IPS-NIHi7 (cell line): ENCODE measurements around the gene KNSTRN.

Source experiments
- DNase-seq: peaks from one replicate; pipeline ENCODE4 v3.0.0; 2012; ENCODE audit warnings: mixed read lengths; ENCODE audit errors: extremely low spot score

The KNSTRN gene

DNA sequence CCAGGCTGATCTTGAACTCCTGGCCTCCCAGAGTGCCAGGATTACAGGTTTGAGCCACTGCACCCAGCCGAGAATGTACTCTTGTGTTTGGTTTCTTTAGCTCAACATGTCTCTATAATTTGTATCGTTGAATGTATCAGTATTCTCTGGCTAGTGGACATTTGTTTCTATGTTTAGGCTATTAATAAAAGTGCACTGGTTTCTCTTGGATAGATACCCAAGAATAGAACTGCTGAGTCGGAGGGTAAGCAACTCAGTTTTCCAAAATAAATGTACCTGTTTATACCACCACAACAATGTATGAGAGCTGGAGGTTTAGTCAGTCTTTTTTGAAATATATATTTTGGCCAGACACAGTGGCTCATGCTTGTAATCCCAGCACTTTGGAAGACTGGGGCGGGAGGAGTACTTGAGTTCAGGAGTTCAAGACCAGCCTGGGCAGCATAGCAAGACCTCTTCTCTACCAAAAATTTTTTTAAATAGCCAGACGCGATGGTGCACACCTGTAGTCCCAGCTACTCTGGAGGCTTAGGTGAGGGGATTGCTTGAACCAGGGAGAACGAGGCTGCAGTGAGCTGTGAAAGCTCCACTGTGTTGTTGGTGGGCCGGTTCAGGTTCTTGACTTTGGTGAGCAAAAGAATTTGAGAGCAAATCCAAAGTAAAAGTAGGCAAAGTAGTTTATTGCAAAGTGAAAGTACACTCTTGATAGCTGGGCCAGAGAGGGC is 15.3 kb downstream of the KNSTRN start:
- no peak for DNase-seq

DNA sequence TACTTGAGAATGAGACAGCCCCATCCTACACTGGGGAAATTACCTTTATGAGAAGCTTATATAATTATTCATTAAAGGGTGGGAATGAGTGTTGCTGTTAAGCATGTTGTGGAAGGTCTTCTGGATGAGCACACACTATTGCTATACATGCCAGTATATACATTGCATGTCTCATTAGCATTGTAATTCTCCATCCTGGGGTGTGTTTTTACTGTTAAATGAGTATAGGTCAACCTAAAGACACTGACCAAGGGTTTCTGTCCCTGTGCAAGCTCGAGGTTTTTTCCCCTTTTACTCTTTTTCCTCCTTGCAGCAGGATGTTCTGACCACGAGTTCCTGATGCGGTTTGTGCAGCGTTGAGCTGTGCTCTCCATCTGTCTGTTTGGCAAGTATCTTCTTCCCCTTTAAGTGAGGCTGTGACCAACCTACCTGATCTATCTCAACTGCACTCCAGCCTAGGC is 15.9 kb downstream of the KNSTRN start:
- DNase-seq, result no peak

DNA sequence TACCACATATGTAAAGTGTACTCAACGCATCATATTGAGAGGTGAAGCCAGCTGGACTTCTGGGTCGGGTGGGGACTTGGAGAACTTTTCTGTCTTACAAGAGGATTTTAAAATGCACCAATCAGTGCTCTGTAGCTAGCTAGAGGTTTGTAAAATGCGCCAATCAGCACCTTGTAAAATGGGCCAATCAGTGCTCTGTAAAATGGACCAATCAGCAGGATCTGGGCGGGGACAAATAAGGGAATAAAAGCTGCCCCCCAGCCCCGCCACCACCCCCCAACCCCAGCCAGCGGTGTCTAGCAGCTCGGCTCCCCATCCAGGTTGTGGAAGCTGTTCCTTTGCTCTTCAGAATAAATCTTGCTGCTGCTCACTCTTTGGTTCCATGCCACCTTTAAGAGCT is 16.8 kb downstream of the KNSTRN start:
- DNase-seq, result no peak

DNA sequence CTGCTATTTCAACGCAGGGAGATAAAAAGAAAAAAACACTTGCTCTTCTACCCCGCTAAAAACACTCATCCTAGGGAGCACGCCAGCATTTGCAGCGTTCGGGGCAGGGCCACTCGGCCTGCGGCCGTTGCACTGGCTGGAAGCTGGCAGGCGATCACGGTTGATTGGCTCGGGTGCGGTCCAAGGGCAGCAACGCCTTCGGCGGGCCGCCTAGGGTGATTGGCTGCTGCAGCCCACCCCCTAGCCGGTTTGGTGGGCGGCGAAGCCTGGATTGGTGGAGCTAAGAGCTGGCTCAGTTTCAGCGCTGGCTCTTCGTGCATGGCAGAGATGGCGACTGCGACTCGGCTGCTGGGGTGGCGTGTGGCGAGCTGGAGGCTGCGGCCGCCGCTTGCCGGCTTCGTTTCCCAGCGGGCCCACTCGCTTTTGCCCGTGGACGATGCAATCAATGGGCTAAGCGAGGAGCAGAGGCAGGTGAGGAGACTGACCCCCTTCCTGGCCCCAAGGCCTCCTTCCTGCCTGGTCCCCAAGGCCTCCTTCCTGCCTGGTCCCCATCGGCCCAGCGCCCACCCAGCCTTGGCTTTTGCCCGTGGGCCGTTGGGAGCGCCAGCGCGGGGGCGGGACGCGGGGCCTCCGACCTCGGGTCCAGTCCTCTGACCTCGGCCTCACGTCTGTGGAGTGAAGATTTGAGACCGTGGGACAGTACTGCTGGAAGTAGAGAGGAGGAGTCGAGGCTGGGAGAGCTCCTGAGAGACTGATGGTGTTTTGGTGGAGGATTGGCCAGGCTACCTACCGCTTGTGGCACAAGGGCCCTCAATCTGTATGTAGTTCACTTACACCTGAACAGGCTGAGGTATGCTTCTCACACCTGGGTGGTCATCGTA is 23.2 kb downstream of the KNSTRN start, which contains the start of gene IVD:
Gene IVD, plus strand, starts transcription at position 295 of the 881 bp plus-strand sequence. Its CDS starts 33 bp downstream, at position 328.
- peak; percentile 100 for DNase-seq

DNA sequence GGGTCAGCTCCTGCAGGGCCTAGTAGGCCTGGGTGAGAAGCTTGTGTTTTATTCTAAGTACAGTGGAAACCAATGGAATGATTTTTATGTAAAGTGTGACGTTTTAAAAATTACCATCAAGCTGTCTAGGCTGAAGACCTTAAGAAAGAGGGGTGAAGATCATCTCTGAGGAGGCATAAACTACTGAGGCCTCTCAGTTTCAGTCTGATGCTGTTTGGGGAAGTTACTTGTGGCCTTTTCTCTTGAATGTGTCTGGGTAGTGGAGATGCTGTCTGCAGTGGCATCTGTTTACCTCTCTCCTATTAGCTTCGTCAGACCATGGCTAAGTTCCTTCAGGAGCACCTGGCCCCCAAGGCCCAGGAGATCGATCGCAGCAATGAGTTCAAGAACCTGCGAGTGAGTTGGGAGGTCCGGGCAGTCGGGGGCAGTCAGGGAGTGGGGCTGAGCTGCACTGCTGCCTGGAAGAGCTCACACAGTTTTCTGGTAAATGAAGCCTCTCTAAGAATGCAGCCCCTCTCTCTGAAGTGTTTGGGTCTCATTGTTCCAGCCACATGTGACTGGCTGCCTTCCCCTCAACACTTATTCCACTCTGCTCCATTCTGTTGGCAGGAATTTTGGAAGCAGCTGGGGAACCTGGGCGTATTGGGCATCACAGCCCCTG is 24.9 kb downstream of the KNSTRN start:
- DNase-seq, result no peak

DNA sequence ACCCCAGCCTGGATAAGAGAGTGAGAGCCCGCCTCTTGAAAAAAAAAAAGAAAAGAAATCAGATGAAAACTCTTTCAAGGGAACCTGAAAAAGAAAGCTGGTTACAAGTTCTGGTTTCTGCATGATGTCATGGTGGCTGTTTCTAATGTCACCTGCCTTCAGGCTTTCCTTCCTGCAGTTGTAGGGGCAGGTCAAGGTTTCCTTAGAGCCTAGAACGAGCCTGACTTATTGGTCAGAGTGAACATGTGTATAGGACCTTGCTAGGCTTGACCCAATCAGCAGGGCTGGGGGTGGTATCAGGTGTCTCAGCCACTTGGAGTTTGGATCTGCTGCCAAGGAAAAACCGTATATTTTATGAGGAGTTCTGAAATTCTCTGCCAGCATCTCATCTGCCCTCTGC is 26.8 kb downstream of the KNSTRN start:
- DNase-seq, result no peak

DNA sequence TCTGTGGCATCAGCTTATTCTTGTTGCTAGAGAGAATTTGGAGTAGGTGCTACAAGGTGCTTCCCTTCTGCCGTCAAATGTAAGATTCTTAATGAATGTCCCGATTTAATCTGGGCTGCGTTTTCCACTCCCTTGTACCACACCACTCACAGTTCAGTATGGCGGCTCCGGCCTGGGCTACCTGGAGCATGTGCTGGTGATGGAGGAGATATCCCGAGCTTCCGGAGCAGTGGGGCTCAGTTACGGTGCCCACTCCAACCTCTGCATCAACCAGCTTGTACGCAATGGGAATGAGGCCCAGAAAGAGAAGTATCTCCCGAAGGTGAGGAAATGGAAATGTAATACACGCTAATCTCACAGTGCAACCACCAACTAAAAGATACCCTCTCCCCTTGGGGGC is 28.0 kb downstream of the KNSTRN start:
- no peak for DNase-seq

DNA sequence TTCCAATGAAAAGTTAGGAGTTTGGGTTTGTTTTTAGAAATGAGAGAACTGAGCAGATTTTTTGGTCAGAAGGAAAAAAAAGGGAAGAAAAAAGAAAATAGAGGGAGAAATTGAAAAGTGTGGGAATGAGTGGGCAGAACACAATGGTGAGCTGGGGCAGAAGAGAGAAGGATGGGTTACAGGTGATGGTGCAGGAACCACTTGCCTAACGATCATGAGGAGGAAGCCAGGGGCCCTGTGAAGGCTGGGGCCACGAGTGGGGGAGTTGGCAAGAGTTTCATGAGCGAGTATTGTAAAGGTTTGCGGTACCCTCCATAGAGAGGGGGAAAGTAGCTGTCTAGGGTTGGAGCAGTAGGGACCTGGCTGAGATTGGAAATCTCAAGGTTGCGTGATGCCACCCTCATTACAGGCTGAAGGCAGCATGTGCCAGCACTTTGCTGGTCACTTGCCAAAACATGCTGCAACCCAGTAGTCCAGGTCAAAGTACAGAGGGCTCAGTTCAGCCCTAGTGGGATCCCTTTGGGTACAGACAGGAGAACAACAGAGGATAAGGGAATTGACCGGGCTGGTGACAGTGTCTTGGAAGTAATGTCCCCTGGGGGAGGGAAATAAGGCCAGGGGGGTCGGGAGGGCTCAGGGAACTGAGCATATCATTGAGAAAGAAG is 29.7 kb downstream of the KNSTRN start:
- DNase-seq, result no peak

DNA sequence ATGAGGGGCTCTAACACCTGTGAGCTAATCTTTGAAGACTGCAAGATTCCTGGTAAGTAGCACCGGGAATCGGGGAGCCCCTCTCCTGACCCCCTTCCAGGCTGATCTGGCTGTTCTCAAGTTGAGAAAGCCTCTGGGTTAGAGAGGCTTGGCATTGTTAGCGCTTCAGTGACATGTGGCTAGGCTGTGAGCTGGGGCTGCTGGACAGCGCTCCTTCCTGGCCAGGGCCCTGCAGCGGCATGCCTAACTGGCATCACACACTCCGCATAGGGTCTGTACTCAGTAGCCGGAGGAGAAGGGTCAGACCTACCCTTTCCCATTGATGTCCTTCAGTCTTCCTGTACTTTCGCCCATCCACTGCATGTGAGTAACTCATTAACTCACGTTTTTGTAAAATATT is 30.5 kb downstream of the KNSTRN start:
- DNase-seq, result no peak

DNA sequence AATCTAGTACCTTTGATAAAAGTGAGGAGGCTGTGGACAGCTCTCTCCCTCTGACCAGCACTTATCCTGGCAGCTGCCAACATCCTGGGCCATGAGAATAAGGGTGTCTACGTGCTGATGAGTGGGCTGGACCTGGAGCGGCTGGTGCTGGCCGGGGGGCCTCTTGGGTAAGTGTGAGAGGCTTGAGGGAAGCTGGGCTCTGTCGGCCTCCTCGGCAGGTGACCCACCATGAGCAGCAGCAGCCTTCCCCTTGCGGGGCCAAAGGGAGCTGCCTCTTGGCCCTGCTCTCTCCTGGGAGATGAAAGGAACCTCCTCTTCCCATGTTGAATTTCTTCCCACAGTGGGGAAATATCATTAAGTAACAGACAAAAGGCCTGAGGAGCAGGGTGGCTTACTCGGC is 32.3 kb downstream of the KNSTRN start:
- no peak for DNase-seq

DNA sequence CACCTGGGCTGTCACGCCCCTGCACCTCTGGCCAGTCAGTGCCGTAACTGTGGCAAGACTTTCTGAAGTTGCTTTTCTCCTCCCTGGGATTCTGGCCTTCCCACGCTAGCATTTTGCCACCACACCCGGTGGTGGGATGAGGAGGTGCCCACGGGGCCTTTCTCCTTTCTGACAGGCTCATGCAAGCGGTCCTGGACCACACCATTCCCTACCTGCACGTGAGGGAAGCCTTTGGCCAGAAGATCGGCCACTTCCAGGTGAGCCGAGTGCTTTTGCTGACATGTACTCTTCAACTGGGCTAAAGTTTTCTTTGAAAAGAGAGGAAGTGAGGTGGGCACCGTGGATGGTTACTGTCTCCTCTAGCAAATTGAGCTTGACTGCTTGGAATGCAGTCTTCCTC is 32.7 kb downstream of the KNSTRN start:
- DNase-seq, result no peak

DNA sequence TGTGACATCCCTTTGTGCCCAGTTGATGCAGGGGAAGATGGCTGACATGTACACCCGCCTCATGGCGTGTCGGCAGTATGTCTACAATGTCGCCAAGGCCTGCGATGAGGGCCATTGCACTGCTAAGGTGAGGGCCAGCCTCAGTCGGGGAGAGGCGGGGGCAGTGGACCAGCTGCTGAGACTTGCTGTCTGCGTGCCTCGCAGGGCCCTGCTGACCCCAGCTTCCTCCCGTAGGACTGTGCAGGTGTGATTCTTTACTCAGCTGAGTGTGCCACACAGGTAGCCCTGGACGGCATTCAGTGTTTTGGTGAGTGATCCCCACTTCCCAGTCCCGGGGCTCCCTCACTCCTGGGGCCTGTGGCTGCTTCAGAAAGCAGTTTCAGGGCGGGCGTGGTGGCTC is 33.5 kb downstream of the KNSTRN start:
- DNase-seq, result no peak

DNA sequence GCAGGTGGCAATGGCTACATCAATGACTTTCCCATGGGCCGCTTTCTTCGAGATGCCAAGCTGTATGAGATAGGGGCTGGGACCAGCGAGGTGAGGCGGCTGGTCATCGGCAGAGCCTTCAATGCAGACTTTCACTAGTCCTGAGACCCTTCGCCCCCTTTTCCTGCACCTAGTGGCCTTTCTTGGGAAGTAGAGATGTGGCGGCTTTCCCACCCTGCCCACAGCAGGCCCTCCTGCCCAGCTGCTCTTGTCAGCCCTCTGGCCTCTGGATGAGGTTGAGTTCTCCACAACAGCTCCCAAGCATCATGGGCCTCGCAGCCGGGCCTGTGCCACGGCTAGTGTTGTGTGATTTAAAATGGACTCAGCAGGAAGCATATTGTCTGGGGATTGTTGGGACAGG is 35.6 kb downstream of the KNSTRN start:
- no peak for DNase-seq

DNA sequence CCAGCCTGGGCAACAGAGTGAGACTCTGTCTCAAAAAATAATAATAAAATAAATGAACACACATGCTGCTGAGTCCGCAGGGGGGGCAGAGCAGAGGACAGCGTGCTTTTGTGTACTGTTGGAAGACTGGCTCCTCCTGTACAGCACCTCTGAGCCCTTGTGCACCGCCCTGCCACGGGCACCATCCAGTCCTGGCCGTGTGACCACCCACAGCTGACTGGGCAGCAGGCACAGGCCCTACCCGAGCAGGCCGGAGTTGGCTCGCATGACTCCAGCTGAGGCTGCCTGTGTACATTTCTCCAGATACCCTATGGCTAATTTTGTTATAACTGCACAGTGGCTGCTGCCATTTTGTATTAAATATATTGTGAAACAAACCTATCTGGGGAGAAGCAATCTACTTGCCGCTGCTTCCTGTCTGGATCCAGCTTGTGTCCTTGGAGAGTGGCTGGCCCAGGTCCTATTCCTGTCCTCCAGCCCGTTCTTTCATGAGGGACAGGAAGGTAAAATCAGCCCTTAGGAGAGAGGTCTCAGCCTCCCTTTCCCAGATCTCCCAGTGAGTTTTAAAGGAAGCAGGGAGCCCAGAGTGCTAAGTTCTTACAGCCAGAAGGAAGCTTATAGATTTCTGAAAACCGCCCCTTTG is 37.7 kb downstream of the KNSTRN start:
- no peak for DNase-seq

DNA sequence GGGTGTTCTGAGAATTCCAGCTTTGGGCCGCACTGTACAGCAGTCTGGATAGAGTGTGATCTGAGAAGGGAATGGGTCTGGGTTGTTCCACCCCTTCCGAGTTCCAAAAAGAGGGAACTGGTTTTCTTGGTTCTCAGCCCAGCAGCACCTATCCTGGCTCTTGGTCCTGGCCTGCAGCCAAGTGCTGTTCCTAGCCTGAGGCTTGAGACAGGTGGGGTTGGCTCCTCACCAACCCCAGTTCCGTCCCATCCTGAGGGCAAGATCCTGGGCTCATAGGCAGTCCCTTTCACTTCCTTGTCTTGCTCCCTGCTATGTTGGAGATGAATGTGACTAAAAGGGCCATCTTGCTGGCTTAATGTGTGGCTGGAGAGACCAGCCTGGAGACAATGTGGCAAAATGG is 38.3 kb downstream of the KNSTRN start:
- no peak for DNase-seq

DNA sequence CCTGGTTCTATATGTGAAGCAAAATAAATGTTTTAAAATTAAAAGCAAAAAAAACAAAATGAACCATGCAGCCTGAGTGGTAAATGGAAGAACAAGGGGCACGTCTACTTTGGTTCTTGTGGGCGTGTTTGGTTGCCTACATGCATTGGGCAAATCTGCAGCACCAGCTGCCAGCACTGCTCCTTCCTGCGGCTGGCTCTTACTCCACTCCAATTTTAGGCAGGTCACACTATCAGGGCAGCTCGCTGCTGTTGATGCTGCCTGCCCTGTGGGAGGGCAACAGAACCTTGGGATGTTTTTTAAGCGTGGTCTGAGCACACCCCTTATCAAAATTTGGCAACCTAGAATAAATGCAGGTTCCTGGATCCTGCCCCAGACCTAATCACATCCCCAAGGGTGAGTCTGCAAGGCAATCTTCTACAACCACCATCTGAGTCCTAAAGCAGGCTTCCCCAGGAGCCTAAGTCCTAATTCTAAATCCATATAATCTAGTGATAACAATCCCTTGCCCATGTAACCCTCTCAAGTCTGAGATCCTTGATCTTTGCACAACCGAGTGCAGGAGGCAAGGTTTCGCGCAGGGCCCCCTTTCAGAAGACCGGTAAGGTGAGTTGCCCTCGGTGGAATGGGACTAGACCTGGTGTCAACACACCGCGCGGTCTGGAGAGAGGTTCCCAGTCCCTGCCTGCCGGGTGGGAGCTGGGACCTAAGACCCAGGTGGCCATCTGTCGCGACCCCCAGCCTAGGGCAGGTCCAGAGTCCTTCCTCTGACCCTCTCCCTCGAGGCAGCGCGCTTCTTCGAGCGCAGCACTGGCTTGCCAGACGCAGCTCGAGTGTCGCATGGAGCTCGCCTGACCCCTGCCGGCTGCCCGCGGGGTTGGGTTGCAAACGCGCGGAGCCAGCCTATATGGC is 39.0 kb downstream of the KNSTRN start:
- DNase-seq, result peak; percentile 91

DNA sequence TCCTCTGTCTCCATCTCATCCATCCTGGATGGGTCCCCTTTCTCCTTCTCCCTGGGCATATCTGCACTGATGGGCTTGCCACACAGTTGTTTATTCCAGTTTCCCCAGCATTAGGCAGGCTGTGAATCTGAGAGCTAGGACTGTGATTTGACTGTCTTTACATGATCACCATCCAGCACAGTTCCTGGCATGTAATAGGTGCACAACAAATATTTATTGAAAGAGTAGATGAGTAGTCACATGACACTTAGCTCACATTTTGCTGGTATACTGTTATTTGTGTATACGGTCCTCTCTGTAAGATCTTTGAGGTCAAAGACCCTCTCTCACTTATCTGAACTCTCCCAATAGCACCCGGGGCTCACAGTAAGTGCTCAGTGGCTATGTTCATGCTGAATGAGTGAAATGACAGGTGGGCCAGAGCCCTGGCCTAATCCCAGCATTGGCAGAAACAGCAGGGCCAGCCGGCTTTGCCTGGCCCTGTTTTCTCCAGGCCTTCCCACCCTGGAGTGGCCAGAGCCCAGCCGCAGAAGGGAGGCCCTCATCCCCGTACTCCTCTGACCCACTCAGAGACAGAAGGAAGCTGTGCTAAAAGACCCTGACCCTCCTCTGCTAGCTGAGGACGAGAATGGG is 42.1 kb downstream of the KNSTRN start:
- no peak for DNase-seq

DNA sequence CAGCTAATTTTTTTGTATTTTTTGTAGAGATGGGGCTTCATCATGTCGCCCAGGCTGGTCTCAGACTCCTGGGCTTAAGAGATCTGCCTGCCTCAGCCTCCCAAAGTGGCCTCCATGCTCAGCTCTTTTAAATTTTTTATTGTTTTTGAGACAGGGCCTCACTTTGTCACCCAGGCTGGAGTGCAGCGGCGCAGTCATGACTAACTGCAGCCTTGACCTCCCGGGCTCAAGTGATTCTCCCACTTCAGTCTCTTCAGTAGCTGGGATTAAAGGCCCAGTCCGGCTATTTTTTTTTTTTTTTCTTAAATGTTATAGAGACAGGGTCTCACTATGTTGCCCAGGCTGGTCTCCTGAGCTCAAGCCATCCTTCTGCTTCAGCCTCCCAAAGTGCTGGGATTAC is 43.2 kb downstream of the KNSTRN start:
- no peak for DNase-seq

DNA sequence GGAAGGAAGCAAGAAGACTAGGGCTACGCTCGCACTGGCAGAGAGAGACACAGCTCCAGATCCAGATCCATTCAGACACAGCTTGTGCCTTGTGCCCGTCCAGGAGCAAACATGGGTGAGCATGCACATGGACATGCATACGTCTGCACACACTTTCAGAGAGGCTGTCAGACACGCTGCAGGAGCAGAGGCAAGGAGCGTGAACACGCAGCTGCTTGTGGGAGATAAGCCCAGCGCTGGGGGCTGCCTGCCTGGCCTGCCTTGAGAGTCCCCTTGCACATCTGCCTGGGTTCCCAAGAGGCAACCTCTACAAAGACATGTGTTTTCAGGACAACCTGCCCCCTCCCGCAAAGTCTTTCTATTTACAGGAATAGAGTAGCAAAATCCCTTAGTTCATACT is 44.7 kb downstream of the KNSTRN start:
- no peak for DNase-seq

DNA sequence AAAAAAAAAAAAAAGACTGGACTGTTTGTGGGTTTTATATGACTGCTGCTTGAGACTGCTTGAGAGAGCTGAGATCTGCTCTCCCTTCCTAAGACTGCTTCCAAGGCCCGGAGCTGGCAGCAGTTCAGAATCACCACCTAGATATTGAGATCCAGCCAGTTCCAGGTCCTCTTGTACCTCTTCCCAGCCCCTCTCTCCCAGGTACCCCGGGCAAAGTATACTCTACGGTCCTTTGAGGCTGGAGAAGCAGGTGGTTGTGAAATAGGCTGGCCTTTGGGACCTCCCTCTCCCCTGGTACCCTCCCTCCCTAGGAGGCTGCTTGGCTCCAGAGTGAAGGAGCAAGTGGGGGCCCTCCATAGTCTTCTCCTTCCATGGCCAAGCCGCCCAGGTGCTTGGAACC is 45.7 kb downstream of the KNSTRN start:
- no peak for DNase-seq
